ENCODE results near the gene COG2. TPM values are rescaled to one million over a fixed set of nuclear protein-coding genes. Genes with fewer than 3 reads are reported as not detected.

Gene COG2
- total and polyA plus RNA-seq, 2 of the 13 experiments (the other 11 are each of a cell fraction or from before 2014, with no cell fraction given), result 16.8 to 36.3 TPM

DNA sequence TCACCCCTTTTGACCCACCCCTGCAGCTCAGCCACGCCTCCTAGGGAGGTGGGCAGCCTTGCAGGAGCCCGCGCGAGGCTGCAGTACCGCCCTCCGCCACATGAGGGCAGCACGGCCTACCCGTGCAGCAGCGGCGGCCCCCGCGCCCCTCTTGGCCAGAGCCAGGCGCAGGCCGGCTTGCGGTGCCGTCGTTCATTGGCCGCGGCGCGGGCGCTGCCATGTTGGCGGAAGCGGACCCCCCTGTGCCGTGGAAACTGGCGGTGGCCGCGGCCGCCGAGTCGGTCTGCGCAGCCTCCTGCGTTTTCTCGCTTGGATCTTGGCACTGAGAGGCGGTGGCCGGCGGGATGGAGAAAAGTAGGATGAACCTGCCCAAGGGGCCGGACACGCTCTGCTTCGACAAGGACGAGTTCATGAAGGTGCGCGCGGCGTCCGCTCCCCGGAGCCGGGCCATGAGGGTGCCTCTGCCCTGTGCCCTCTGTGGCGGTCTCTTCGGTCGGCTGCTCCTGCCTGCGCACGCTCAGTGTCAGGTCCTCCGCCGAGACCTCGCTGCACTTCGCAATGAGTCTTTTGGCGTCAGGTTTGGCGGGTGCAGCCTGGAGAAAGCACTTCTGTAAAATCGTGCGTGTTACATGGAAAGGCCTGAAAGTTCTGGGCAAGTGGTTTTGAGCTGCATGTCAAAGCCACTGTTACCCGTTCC, at the start of gene COG2 (continued):
- TF ChIP-seq ZNF652 (CRISPR knock-in tag; IDR thresholded peaks at IDR 0.05; ENCODE audit: borderline replicate concordance, low read depth) (peak; percentile 28; the same call in 1 of the 2 replicates), ZNF816 (CRISPR knock-in tag; IDR thresholded peaks at IDR 0.05; ENCODE audit: borderline replicate concordance) (no peak), NR3C1 (CRISPR knock-in tag; IDR thresholded peaks at IDR 0.05) (no peak), NR2C2 (CRISPR knock-in tag; IDR thresholded peaks at IDR 0.05; ENCODE audit: borderline replicate concordance) (peak; percentile 89), ERF (CRISPR knock-in tag; IDR thresholded peaks at IDR 0.05) (peak; percentile 96), KLF6 (CRISPR knock-in tag; IDR thresholded peaks at IDR 0.05) (peak; percentile 84; the same call in 1 of the 2 replicates), ARNTL (CRISPR knock-in tag; IDR thresholded peaks at IDR 0.05) (peak; percentile 77; the same call in 1 of the 2 replicates), ATRX (CRISPR knock-in tag; IDR thresholded peaks at IDR 0.05; ENCODE audit: borderline replicate concordance) (no peak), ZNF670 (CRISPR knock-in tag; IDR thresholded peaks at IDR 0.05; ENCODE audit: borderline replicate concordance) (no peak), ZNF335 (CRISPR knock-in tag; IDR thresholded peaks at IDR 0.05) (peak; percentile 78; the same call in 1 of the 2 replicates), XBP1 (CRISPR knock-in tag; IDR thresholded peaks at IDR 0.05) (0 out of 2 replicates have a peak, but pooled peaks have one; percentile 68), HDAC1 (CRISPR knock-in tag; IDR thresholded peaks at IDR 0.05) (peak; percentile 98), RFXANK (CRISPR knock-in tag; IDR thresholded peaks at IDR 0.05) (0 out of 2 replicates have a peak, but pooled peaks have one; percentile 50), DR1 (CRISPR knock-in tag; IDR thresholded peaks at IDR 0.05) (peak; percentile 88), ZNF546 (CRISPR knock-in tag; conservative IDR thresholded peaks at IDR 0.05) (0 out of 2 replicates have a peak, but pooled peaks have one; percentile 57)
- TF ChIP-seq, protein P1, sequence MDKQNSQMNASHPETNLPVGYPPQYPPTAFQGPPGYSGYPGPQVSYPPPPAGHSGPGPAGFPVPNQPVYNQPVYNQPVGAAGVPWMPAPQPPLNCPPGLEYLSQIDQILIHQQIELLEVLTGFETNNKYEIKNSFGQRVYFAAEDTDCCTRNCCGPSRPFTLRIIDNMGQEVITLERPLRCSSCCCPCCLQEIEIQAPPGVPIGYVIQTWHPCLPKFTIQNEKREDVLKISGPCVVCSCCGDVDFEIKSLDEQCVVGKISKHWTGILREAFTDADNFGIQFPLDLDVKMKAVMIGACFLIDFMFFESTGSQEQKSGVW (CRISPR knock-in tag; IDR thresholded peaks at IDR 0.05; ENCODE audit: borderline replicate concordance), result no peak
- TF ChIP-seq, protein P2, sequence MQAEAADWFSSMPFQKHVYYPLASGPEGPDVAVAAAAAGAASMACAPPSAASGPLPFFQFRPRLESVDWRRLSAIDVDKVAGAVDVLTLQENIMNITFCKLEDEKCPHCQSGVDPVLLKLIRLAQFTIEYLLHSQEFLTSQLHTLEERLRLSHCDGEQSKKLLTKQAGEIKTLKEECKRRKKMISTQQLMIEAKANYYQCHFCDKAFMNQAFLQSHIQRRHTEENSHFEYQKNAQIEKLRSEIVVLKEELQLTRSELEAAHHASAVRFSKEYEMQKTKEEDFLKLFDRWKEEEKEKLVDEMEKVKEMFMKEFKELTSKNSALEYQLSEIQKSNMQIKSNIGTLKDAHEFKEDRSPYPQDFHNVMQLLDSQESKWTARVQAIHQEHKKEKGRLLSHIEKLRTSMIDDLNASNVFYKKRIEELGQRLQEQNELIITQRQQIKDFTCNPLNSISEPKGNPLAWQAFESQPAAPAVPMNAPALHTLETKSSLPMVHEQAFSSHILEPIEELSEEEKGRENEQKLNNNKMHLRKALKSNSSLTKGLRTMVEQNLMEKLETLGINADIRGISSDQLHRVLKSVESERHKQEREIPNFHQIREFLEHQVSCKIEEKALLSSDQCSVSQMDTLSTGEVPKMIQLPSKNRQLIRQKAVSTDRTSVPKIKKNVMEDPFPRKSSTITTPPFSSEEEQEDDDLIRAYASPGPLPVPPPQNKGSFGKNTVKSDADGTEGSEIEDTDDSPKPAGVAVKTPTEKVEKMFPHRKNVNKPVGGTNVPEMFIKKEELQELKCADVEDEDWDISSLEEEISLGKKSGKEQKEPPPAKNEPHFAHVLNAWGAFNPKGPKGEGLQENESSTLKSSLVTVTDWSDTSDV (CRISPR knock-in tag; IDR thresholded peaks at IDR 0.05), result no peak
- TF ChIP-seq, protein P3, sequence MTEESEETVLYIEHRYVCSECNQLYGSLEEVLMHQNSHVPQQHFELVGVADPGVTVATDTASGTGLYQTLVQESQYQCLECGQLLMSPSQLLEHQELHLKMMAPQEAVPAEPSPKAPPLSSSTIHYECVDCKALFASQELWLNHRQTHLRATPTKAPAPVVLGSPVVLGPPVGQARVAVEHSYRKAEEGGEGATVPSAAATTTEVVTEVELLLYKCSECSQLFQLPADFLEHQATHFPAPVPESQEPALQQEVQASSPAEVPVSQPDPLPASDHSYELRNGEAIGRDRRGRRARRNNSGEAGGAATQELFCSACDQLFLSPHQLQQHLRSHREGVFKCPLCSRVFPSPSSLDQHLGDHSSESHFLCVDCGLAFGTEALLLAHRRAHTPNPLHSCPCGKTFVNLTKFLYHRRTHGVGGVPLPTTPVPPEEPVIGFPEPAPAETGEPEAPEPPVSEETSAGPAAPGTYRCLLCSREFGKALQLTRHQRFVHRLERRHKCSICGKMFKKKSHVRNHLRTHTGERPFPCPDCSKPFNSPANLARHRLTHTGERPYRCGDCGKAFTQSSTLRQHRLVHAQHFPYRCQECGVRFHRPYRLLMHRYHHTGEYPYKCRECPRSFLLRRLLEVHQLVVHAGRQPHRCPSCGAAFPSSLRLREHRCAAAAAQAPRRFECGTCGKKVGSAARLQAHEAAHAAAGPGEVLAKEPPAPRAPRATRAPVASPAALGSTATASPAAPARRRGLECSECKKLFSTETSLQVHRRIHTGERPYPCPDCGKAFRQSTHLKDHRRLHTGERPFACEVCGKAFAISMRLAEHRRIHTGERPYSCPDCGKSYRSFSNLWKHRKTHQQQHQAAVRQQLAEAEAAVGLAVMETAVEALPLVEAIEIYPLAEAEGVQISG (CRISPR knock-in tag; IDR thresholded peaks at IDR 0.05), result peak; percentile 100
- TF ChIP-seq, protein P4, sequence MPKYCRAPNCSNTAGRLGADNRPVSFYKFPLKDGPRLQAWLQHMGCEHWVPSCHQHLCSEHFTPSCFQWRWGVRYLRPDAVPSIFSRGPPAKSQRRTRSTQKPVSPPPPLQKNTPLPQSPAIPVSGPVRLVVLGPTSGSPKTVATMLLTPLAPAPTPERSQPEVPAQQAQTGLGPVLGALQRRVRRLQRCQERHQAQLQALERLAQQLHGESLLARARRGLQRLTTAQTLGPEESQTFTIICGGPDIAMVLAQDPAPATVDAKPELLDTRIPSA (CRISPR knock-in tag; IDR thresholded peaks at IDR 0.05; ENCODE audit: borderline replicate concordance), result 0 out of 2 replicates have a peak, but pooled peaks have one; percentile 29
- TF ChIP-seq, protein P5, sequence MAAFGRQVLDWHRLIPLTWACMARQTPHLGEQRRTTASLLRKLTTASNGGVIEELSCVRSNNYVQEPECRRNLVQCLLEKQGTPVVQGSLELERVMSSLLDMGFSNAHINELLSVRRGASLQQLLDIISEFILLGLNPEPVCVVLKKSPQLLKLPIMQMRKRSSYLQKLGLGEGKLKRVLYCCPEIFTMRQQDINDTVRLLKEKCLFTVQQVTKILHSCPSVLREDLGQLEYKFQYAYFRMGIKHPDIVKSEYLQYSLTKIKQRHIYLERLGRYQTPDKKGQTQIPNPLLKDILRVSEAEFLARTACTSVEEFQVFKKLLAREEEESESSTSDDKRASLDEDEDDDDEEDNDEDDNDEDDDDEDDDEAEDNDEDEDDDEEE (CRISPR knock-in tag; IDR thresholded peaks at IDR 0.05), result peak; percentile 82
- TF ChIP-seq, protein P6, sequence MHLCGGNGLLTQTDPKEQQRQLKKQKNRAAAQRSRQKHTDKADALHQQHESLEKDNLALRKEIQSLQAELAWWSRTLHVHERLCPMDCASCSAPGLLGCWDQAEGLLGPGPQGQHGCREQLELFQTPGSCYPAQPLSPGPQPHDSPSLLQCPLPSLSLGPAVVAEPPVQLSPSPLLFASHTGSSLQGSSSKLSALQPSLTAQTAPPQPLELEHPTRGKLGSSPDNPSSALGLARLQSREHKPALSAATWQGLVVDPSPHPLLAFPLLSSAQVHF (CRISPR knock-in tag; IDR thresholded peaks at IDR 0.05), result no peak
